ENCODE results near the gene SPTBN1. TPM values are rescaled to one million over a fixed set of nuclear protein-coding genes. Genes with fewer than 3 reads are reported as not detected.

Gene SPTBN1
- total RNA-seq, 2 experiments from 2014 or later: 132 to 183 TPM

DNA sequence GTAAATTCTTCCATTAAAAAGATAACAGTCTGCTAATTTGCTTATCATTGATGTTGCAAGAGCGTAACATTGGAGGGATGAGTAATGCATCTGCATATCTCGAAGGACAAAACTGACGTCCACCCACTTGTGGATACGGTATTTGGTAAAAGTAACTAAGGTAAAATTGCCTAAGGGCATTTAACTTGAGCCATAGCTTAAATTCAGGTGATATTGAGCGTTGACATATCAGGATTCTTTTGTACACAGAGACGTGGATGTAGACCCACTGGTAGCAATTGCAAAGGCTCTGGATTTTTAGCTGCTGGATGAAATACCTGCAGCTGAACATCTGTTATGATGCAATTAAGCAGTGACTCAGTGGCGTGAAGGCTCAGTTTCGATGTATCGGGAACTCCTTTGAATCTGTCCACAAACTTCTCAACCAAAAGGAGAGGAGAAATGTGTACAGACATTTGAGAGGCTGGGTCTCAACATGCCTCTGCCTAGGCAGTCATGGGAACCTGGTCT, 119.3 kb downstream of the SPTBN1 start:
- no TSS peak for BruUV-seq (replicated peaks)
- Histone ChIP-seq H3K79me2 (ENCODE audit: insufficient read depth, low read depth, low read length) (peaks cover 100% of the 10 kb centered on the region), H3K4me2 (ENCODE audit: low read length) (no peak overlapping the region), H2AFZ (ENCODE audit: low read length) (no peak overlapping the region), H3K9me3 (ENCODE audit: low read length) (no peaks in the 10 kb centered on the region), H3K9me2 (ENCODE audit: insufficient read depth, low read length) (no peaks in the 10 kb centered on the region), H3K4me1 (ENCODE audit: insufficient read depth, low read length, poor library complexity, severe bottlenecking) (peaks cover 95% of the 10 kb centered on the region), H4K20me1 (ENCODE audit: insufficient read depth, low read length) (peaks cover 5% of the 10 kb centered on the region; the same call in 1 of the 2 replicates), H3K27ac (ENCODE audit: low read depth, low read length, poor library complexity, severe bottlenecking) (no peak overlapping the region), H3K36me3 (ENCODE audit: insufficient read depth, low read length) (no peaks in the 10 kb centered on the region), H3K4me3 (ENCODE audit: low read depth, low read length, poor library complexity, severe bottlenecking) (no peak overlapping the region)
- no peak for DNase-seq (ENCODE audit: low spot score)
- TF ChIP-seq, protein P1, sequence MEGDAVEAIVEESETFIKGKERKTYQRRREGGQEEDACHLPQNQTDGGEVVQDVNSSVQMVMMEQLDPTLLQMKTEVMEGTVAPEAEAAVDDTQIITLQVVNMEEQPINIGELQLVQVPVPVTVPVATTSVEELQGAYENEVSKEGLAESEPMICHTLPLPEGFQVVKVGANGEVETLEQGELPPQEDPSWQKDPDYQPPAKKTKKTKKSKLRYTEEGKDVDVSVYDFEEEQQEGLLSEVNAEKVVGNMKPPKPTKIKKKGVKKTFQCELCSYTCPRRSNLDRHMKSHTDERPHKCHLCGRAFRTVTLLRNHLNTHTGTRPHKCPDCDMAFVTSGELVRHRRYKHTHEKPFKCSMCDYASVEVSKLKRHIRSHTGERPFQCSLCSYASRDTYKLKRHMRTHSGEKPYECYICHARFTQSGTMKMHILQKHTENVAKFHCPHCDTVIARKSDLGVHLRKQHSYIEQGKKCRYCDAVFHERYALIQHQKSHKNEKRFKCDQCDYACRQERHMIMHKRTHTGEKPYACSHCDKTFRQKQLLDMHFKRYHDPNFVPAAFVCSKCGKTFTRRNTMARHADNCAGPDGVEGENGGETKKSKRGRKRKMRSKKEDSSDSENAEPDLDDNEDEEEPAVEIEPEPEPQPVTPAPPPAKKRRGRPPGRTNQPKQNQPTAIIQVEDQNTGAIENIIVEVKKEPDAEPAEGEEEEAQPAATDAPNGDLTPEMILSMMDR (conservative IDR thresholded peaks at IDR 0.05; ENCODE audit: low read length): no peak
- no peak for TF ChIP-seq EZH2phosphoT487 (IDR thresholded peaks at IDR 0.05; ENCODE audit: borderline replicate concordance, low read depth, low read length)
- CTCF ChIA-PET (ENCODE audit: unreplicated experiment): no interaction called here
- POLR2A ChIA-PET: interaction anchor here (0.6 to 1.0 kb wide), 4 partner anchors 16 to 134 kb away, joined by 3 to 5 read pairs (median 4); no protein-coding TSS in a partner anchor
- intact Hi-C loops (cut with micrococcal nuclease; ENCODE audit: unreplicated experiment): no loop called here

DNA sequence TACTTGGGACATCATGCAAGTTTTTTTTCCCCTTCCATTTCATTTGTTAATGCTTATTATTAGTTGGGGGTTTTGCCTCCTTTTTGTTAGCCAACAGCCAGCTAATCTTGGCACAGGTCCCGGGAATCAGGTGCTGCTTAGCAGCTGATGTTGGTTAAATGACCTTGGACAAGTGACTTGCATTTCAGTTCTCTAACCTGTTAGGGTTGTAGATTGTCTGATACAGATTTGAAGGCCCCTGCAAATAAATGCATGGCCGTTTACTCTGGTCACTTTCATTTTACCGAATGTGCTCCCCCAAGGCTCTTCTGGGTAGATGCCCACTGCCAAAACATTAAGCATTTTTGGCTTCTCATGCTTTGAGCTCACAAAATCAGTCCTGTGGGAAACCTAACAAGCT, 120.9 kb downstream of the SPTBN1 start:
- Histone ChIP-seq H3K9me3 (ENCODE audit: low read length) (no peaks in the 10 kb centered on the region), H3K4me3 (ENCODE audit: low read depth, low read length, poor library complexity, severe bottlenecking) (no peak overlapping the region), H2AFZ (ENCODE audit: low read length) (no peak overlapping the region), H4K20me1 (ENCODE audit: insufficient read depth, low read length) (peaks cover 5% of the 10 kb centered on the region; the same call in 1 of the 2 replicates), H3K36me3 (ENCODE audit: insufficient read depth, low read length) (no peaks in the 10 kb centered on the region), H3K4me1 (ENCODE audit: insufficient read depth, low read length, poor library complexity, severe bottlenecking) (peaks cover 95% of the 10 kb centered on the region), H3K9me2 (ENCODE audit: insufficient read depth, low read length) (no peaks in the 10 kb centered on the region), H3K79me2 (ENCODE audit: insufficient read depth, low read depth, low read length) (peaks cover 99% of the 10 kb centered on the region), H3K27ac (ENCODE audit: low read depth, low read length, poor library complexity, severe bottlenecking) (no peak overlapping the region), H3K4me2 (ENCODE audit: low read length) (peak overlapping the region; percentile 91; the same call in 1 of the 2 replicates)
- CTCF ChIA-PET (ENCODE audit: unreplicated experiment): no interaction called here
- intact Hi-C loops (cut with micrococcal nuclease; ENCODE audit: unreplicated experiment): no loop called here
- TF ChIP-seq, protein P1 (conservative IDR thresholded peaks at IDR 0.05; ENCODE audit: low read length): no peak
- no peak for TF ChIP-seq EZH2phosphoT487 (IDR thresholded peaks at IDR 0.05; ENCODE audit: borderline replicate concordance, low read depth, low read length)
- POLR2A ChIA-PET: interaction anchor here (0.5 to 1.2 kb wide), 4 partner anchors 13 to 242 kb away, joined by 3 read pairs; no protein-coding TSS in a partner anchor
- no TSS peak for BruUV-seq (replicated peaks)
- DNase-seq (ENCODE audit: low spot score): no peak

DNA sequence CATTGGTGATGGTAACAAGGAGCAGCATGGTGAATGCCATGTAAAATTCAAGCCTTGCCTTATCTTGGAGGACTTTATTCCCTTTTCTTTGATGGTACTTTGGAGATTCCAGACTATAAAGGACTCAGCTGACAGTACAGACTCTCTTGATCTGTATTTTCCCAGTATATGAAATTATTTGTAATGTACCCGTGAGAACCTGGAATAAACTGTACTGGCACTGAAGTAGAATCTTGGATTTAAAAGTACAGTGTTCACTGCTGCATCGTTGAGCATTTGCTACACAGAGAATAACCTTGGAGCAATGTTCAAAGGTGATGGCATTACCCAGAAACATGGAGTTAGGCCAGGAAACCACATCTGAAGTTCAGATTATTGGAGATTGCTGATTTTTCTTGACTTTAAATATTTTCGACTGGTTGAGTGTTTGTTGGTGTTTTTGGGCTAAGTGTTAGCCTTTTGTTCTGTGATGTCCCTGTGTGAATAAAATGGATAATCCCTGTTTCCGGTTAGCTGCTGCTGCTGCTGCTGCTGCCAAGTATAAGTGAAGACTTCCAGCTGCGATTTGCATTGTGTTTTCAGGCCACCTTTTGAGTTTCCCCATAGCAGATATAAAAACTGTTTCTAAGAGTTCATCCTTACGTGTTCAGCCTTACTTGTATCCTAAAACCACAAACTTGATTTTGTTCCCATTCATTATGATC, 122.0 kb downstream of the SPTBN1 start:
- H3K36me3 ChIP-seq (ENCODE audit: insufficient read depth, low read length): no peaks in the 10 kb centered on the region
- H3K4me1 ChIP-seq (ENCODE audit: insufficient read depth, low read length, poor library complexity, severe bottlenecking): peaks cover 95% of the 10 kb centered on the region
- peaks cover 99% of the 10 kb centered on the region for H3K79me2 ChIP-seq (ENCODE audit: insufficient read depth, low read depth, low read length)
- CTCF ChIA-PET (ENCODE audit: unreplicated experiment): no interaction called here
- intact Hi-C loops (cut with micrococcal nuclease; ENCODE audit: unreplicated experiment): no loop called here
- no peak overlapping the region for H2AFZ ChIP-seq (ENCODE audit: low read length)
- no peaks in the 10 kb centered on the region for H3K9me3 ChIP-seq (ENCODE audit: low read length)
- POLR2A ChIA-PET: interaction anchor here (0.5 kb wide), 1 partner anchor 1019 kb away, joined by 5 read pairs; no protein-coding TSS in a partner anchor
- H3K4me2 ChIP-seq (ENCODE audit: low read length): peak overlapping the region; percentile 91
- peak overlapping the region; percentile 83 for H3K27ac ChIP-seq (ENCODE audit: low read depth, low read length, poor library complexity, severe bottlenecking)
- peaks cover 5% of the 10 kb centered on the region; the same call in 1 of the 2 replicates for H4K20me1 ChIP-seq (ENCODE audit: insufficient read depth, low read length)
- no peak overlapping the region for H3K4me3 ChIP-seq (ENCODE audit: low read depth, low read length, poor library complexity, severe bottlenecking)
- H3K9me2 ChIP-seq (ENCODE audit: insufficient read depth, low read length): no peaks in the 10 kb centered on the region
- TF ChIP-seq, protein P1 (conservative IDR thresholded peaks at IDR 0.05; ENCODE audit: low read length): no peak
- TF ChIP-seq EZH2phosphoT487 (IDR thresholded peaks at IDR 0.05; ENCODE audit: borderline replicate concordance, low read depth, low read length): no peak
- BruUV-seq (replicated peaks): no TSS peak
- DNase-seq (ENCODE audit: low spot score): no peak

Data from OCI-LY7 (cell line).